Measurements from ENCODE around the gene C21orf91.

DNA sequence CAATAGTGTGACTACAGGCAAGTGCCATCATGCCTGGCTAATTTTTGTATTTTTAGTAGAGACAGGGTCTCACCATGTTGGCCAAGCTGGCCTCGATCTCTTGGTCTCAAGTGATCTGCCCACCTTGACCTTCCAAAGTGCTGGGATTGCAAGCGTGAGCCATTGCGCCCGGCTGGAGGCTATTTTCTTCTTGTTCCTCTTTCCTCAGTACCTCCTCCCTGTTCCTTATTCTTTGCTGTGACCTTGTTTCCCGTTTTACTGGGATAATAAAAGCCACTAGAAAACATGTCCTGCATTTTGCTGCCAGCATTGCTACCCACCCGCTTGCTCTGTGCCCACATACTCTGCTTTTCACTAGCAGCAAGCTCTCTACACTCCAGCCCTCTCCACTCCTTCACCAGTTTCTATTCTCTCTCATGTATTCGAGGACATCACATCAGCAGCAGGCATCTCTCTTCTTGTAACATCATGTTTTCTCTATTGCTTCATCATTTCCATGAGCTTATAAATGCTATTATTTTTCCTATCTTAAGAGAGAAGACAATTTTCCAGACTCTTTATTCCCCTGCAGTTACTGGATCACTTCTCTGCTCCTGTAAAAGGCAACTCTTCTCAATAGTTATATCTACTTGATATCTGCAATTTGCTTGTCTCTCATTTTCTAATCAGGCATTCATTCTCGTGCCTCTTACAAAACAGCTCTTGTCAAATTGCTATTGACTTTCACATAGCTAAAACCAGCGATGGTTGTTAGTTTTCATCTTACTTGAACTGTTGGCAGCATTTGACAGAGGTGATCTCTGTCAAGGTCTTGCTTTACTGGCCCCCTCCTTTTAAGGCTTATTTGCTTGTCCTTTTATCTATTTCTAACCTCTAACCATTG lies 34.5 kb upstream of the C21orf91 start:
- TF ChIP-seq CTCF (IDR thresholded peaks at IDR 0.05 in 4 of 5, conservative IDR thresholded peaks at IDR 0.05 in 1 of 5) (no peak), POLR2A (IDR thresholded peaks at IDR 0.05) (no peak)
